ENCODE measurements around the gene LBP. TPM values are rescaled to one million over a fixed set of nuclear protein-coding genes. Genes with fewer than 3 reads are reported as not detected.

LBP gene
- total and polyA plus RNA-seq, 2 of the 13 experiments (the other 11 are each of a cell fraction or from before 2014, with no cell fraction given) = 0.07 to 0.20 TPM

- intact Hi-C loops (cut with micrococcal nuclease; ENCODE audit: unreplicated experiment) (no loop called here), in situ Hi-C loops (cut with HindIII; ENCODE audit: extremely low pct_ligation_motif_present, low pct_unique_long_range_greater_than_20kb) (no loop called here)
- Histone ChIP-seq H3K9ac (ENCODE audit: insufficient read depth, low read depth, low read length) (no peak overlapping the region), H3K4me2 (ENCODE audit: low read depth, low read length) (no peak overlapping the region), H3K4me3 (replicated peaks in 1 of 3; ENCODE audit: insufficient read depth in 1 of 3, low read depth in 2 of 3, low read length in 3 of 3) (no peak overlapping the region), H3K27ac (ENCODE audit: extremely low read length, insufficient read depth, low read length) (no peak overlapping the region), H4K20me1 (ENCODE audit: insufficient read depth, low read length) (no peaks in the 10 kb centered on the region), H3K36me3 (replicated peaks in 1 of 2; ENCODE audit: control insufficient read depth in 1 of 2, insufficient read depth in 2 of 2, low read length in 2 of 2) (no peaks in the 10 kb centered on the region), H3K4me1 (ENCODE audit: insufficient read depth, low read length) (peaks cover 13% of the 10 kb centered on the region), H3K9me3 (ENCODE audit: low read length) (no peaks in the 10 kb centered on the region), H2AFZ (ENCODE audit: low read length) (no peak overlapping the region), H3K27me3 (ENCODE audit: control insufficient read depth in 1 of 2, insufficient read depth in 2 of 2, low read length in 2 of 2) (no peaks in the 10 kb centered on the region; a peak in 1 of 5 replicates), H3K79me2 (ENCODE audit: insufficient read depth, low read length) (no peaks in the 10 kb centered on the region)
- ChIA-PET POLR2A (no interaction called here), CTCF (ENCODE audit: low intra/inter-chr PET ratio, low total read pairs) (no interaction called here)
- TF ChIP-seq CEBPG (CRISPR knock-in tag; IDR thresholded peaks at IDR 0.05) = no peak
- TF ChIP-seq, protein P1, sequence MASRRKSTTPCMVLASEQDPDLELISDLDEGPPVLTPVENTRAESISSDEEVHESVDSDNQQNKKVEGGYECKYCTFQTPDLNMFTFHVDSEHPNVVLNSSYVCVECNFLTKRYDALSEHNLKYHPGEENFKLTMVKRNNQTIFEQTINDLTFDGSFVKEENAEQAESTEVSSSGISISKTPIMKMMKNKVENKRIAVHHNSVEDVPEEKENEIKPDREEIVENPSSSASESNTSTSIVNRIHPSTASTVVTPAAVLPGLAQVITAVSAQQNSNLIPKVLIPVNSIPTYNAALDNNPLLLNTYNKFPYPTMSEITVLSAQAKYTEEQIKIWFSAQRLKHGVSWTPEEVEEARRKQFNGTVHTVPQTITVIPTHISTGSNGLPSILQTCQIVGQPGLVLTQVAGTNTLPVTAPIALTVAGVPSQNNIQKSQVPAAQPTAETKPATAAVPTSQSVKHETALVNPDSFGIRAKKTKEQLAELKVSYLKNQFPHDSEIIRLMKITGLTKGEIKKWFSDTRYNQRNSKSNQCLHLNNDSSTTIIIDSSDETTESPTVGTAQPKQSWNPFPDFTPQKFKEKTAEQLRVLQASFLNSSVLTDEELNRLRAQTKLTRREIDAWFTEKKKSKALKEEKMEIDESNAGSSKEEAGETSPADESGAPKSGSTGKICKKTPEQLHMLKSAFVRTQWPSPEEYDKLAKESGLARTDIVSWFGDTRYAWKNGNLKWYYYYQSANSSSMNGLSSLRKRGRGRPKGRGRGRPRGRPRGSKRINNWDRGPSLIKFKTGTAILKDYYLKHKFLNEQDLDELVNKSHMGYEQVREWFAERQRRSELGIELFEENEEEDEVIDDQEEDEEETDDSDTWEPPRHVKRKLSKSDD (CRISPR knock-in tag; IDR thresholded peaks at IDR 0.05; ENCODE audit: low read depth) = no peak
- TF ChIP-seq PHF20 (CRISPR knock-in tag; IDR thresholded peaks at IDR 0.05) = no peak
- no peak for TF ChIP-seq ZNF207 (IDR thresholded peaks at IDR 0.05; ENCODE audit: borderline replicate concordance)
- no peak for TF ChIP-seq FOXJ3 (CRISPR knock-in tag; IDR thresholded peaks at IDR 0.05; ENCODE audit: borderline replicate concordance)
- TF ChIP-seq CEBPB (IDR thresholded peaks at IDR 0.05; ENCODE audit: borderline replicate concordance, low read depth, low read length) = peak; percentile 65; the same call in 1 of the 2 replicates
- FAIRE-seq = no peak
- ATAC-seq = no peak; the same call in 2 of the 3 replicates
- WGBS (ENCODE audit: low lambda C conversion rate) = 14% methylated on average over 7 of the region's 7 CpGs
- DNase-seq (ENCODE audit: low spot score) = no peak
- BruUV-seq (replicated peaks) = no TSS peak
Observed at GRCh38 chr20:38358556-38358955, 12.3 kb downstream of the LBP start.
